Stomach (tissue), 9 donors: Measurements from ENCODE around the gene WWOX. TPM values are rescaled to one million over a fixed set of nuclear protein-coding genes. Genes with fewer than 3 reads are reported as not detected.

Experiments used
- DNase-seq, 2 donors: peaks; one replicate each; pipeline versions ENCODE4 v3.0.0 to v3.0.0-alpha.2; 2013 to 2019
- H3K27ac ChIP-seq, 5 donors: fragments of 200-600 bp in 4 of 5; sonication (generic) in 4 of 5; one replicate each; pipeline ENCODE4 v1.5.1; 2013 to 2019; ENCODE audit warnings: mild to moderate bottlenecking in 1 of 5, moderate library complexity in 1 of 5
- H3K27me3 ChIP-seq, 3 donors: fragments of 200-600 bp; sonication (generic); one replicate each; pipeline ENCODE4 v1.5.1; 2017 to 2019; ENCODE audit warnings: mixed run types in 1 of 3
- H3K36me3 ChIP-seq, 4 donors: fragments of 200-600 bp; sonication (generic); 1 replicate in 3 of 4; 2 replicates in 1 of 4; pipeline ENCODE4 v1.5.1; 2016 to 2019
- H3K4me1 ChIP-seq, 4 donors: fragments of 200-600 bp; sonication (generic); one replicate each; pipeline ENCODE4 v1.5.1; 2016 to 2019
- H3K4me3 ChIP-seq, 4 donors: fragments of 200-600 bp; sonication (generic) in 3 of 4; one replicate each; pipeline ENCODE4 v1.5.1; 2016 to 2019; ENCODE audit warnings: mild to moderate bottlenecking in 1 of 4
- H3K9me3 ChIP-seq, 4 donors: fragments of 200-600 bp; sonication (generic); one replicate each; pipeline ENCODE4 v1.5.1; 2016 to 2019
- EP300 ChIP-seq: sonication (generic); formaldehyde crosslinking; IDR thresholded peaks from one replicate; pipeline ENCODE4 v1.6.1; 2017; ENCODE audit warnings: antibody characterized with exemption
- POLR2A ChIP-seq, 4 donors: fragments of 450-650 bp; IDR thresholded peaks; one replicate each; pipeline ENCODE4 v1.6.1; 2016; ENCODE audit warnings: antibody characterized with exemption in 4 of 4, control low read depth in 2 of 4, mild to moderate bottlenecking in 1 of 4, moderate library complexity in 1 of 4
- POLR2AphosphoS5 ChIP-seq, 3 donors: sonication (generic); formaldehyde crosslinking; IDR thresholded peaks; one replicate each; pipeline ENCODE4 v1.6.1; 2016; ENCODE audit warnings: antibody characterized with exemption in 3 of 3
- WGBS, 5 donors: extraction: QIAGEN DNeasy Blood & Tissue Kit in 3 of 5; methylation state at CpG; one replicate each; pipeline versions ENCODE4 v1.1.5 to v1.1.7; 2013 to 2018; 5-methylcytosine and 5-hydroxymethylcytosine counted together
- intact Hi-C: fragments of 100-400 bp; cut with DNase I; formaldehyde crosslinking; loops from one replicate; pipeline ENCODE4 v1.15.1; 2023; ENCODE audit warnings: low total_unique reads
- polyA plus RNA-seq, 3 donors: library from polyadenylated mRNA; stranded (reverse); fragments of 200-250 nt; gene quantifications; one replicate each; pipeline ENCODE4 v1.2.3, GENCODE V29; 2013
- total RNA-seq, 5 donors: library from RNA; depleted of rRNA; stranded (reverse); fragments of >200 nt; gene quantifications; one replicate each; pipeline versions ENCODE4 v1.1.0 to v1.2.3, GENCODE V29; 2014 to 2016
- TF ChIP-seq, protein P1 (sequence below), 7 experiments: fragments of 450-650 bp in 4 of 7; fragments of 200-600 bp in 3 of 7; sonication (generic) in 3 of 7; IDR thresholded peaks; one replicate each; pipeline ENCODE4 v1.5.1; 2016 to 2019; ENCODE audit warnings: antibody characterized with exemption in 7 of 7, control low read depth in 2 of 7, mild to moderate bottlenecking in 1 of 7
- donor health status: healthy with polysubstance abuse.
- donor health status: Bipolar disorder and iron deficiency.
- donor health status: healthy.

The WWOX gene
- total and polyA plus RNA-seq, 8 donors = 7.7 to 129 (median 48.7) TPM

DNA sequence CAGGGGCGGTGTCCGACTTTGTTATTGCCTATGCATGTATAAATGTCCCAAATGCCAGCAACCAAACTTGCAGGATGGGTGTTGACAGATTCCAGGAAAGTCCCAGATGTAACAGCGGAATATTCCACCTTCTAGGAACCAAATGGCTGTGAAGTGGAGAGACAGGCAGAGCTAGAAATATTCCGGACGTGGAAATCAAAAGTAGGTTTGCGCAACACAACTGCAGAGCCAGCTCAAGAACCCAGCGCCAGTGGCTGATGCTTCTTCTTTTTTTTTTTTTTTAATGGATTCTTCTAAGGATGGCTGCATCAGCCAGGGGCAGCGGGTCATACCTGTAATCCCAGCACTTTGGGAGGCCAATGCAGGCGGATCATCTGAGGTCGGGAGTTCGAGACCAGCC, 899.4 kb downstream of the WWOX start:
- 85 to 89% (median 86%) methylated on average over 11 of the region's 11 CpGs for WGBS, 5 donors
- Histone ChIP-seq H3K27me3 (no peaks in the 10 kb centered on the region), H3K4me3 (no peak overlapping the region), H3K4me1 (no peaks in the 10 kb centered on the region), H3K9me3 (no peaks in the 10 kb centered on the region), H3K36me3 (no peaks in the 10 kb centered on the region), H3K27ac (no peak overlapping the region)
- TF ChIP-seq, protein P1, sequence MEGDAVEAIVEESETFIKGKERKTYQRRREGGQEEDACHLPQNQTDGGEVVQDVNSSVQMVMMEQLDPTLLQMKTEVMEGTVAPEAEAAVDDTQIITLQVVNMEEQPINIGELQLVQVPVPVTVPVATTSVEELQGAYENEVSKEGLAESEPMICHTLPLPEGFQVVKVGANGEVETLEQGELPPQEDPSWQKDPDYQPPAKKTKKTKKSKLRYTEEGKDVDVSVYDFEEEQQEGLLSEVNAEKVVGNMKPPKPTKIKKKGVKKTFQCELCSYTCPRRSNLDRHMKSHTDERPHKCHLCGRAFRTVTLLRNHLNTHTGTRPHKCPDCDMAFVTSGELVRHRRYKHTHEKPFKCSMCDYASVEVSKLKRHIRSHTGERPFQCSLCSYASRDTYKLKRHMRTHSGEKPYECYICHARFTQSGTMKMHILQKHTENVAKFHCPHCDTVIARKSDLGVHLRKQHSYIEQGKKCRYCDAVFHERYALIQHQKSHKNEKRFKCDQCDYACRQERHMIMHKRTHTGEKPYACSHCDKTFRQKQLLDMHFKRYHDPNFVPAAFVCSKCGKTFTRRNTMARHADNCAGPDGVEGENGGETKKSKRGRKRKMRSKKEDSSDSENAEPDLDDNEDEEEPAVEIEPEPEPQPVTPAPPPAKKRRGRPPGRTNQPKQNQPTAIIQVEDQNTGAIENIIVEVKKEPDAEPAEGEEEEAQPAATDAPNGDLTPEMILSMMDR (IDR thresholded peaks at IDR 0.05) = no peak
- TF ChIP-seq POLR2A (IDR thresholded peaks at IDR 0.05) = no peak
- no peak for TF ChIP-seq POLR2AphosphoS5 (IDR thresholded peaks at IDR 0.05)
- TF ChIP-seq EP300 = no peak
- intact Hi-C loops = no loop called here
- no peak for DNase-seq

GRCh38 chr16:79001156-79001967, 901.9 kb downstream of the WWOX start:
- WGBS, 5 donors = 66 to 69% (median 67%) methylated on average over 10 of the region's 10 CpGs
- H3K9me3 ChIP-seq = no peaks in the 10 kb centered on the region
- no peaks in the 10 kb centered on the region for H3K36me3 ChIP-seq
- TF ChIP-seq POLR2AphosphoS5 (IDR thresholded peaks at IDR 0.05) (no peak), EP300 (no peak), POLR2A (IDR thresholded peaks at IDR 0.05) (no peak)
- TF ChIP-seq, protein P1 (IDR thresholded peaks at IDR 0.05) = no peak
- no peaks in the 10 kb centered on the region for H3K4me1 ChIP-seq
- H3K27ac ChIP-seq = no peak overlapping the region
- peak in 1 of 2 donors; percentile 23 for DNase-seq
- intact Hi-C loops = no loop called here
- H3K27me3 ChIP-seq = no peaks in the 10 kb centered on the region
- H3K4me3 ChIP-seq = no peak overlapping the region

- H3K27me3 ChIP-seq = no peaks in the 10 kb centered on the region
- DNase-seq = no peak
- H3K9me3 ChIP-seq = no peaks in the 10 kb centered on the region
- H3K27ac ChIP-seq = no peak overlapping the region
- no peaks in the 10 kb centered on the region for H3K4me1 ChIP-seq
- TF ChIP-seq POLR2A (IDR thresholded peaks at IDR 0.05) (no peak), EP300 (no peak), POLR2AphosphoS5 (IDR thresholded peaks at IDR 0.05) (no peak)
- TF ChIP-seq, protein P1 (IDR thresholded peaks at IDR 0.05) = no peak
- no peak overlapping the region for H3K4me3 ChIP-seq
- 88 to 96% (median 93%) methylated on average over 7 of the region's 7 CpGs for WGBS, 5 donors
- intact Hi-C loops = no loop called here
- no peaks in the 10 kb centered on the region for H3K36me3 ChIP-seq
Measured at GRCh38 chr16:79003026-79003609, 903.7 kb downstream of the WWOX start.

GRCh38 chr16:79004309-79004708, 904.9 kb downstream of the WWOX start:
- Histone ChIP-seq H3K27me3 (no peaks in the 10 kb centered on the region), H3K9me3 (no peaks in the 10 kb centered on the region), H3K4me1 (no peaks in the 10 kb centered on the region), H3K4me3 (no peak overlapping the region), H3K27ac (no peak overlapping the region), H3K36me3 (no peaks in the 10 kb centered on the region)
- TF ChIP-seq POLR2A (IDR thresholded peaks at IDR 0.05) = no peak
- TF ChIP-seq, protein P1 (IDR thresholded peaks at IDR 0.05) = no peak
- TF ChIP-seq POLR2AphosphoS5 (IDR thresholded peaks at IDR 0.05) = no peak
- no peak for TF ChIP-seq EP300
- intact Hi-C loops = no loop called here
- no peak for DNase-seq
- 93 to 97% (median 95%) methylated on average over 12 of the region's 12 CpGs for WGBS, 5 donors
